Epithelial cell of esophagus (primary cell): ENCODE measurements around the gene MLXIP.
A peak's percentile ranks its signal among the peaks of the same experiment; 100 is the strongest.

ENCODE experiments used
- DNase-seq: peaks from one replicate; pipeline ENCODE4 v3.0.0; 2010; ENCODE audit warnings: low read depth
- H3K4me3 ChIP-seq: 2 replicates; pipeline ENCODE4 v1.5.1; 2011; ENCODE audit warnings: mild to moderate bottlenecking, low read length, control low read depth
- CTCF ChIP-seq: IDR thresholded peaks from 2 replicates; pipeline ENCODE4 v1.5.1; 2011; ENCODE audit warnings: low read depth, mild to moderate bottlenecking, low read length, control low read depth, inconsistent platforms; ENCODE audit not compliant: insufficient read depth; ENCODE audit errors: missing control alignments

The MLXIP gene

GRCh38 chr12:122093098-122093883 is 14.7 kb downstream of the MLXIP start:
- H3K4me3 ChIP-seq = no peak overlapping the region
- TF ChIP-seq CTCF = no peak
- no peak for DNase-seq

- no peak for TF ChIP-seq CTCF
- DNase-seq = no peak
- no peak overlapping the region for H3K4me3 ChIP-seq
Observed at GRCh38 chr12:122094137-122094734, 15.7 kb downstream of the MLXIP start.

- DNase-seq = no peak
- H3K4me3 ChIP-seq = no peak overlapping the region
- TF ChIP-seq CTCF = no peak
Observed at GRCh38 chr12:122094735-122095631, 16.4 kb downstream of the MLXIP start.

- no peak for DNase-seq
- TF ChIP-seq CTCF = no peak
- H3K4me3 ChIP-seq = no peak overlapping the region
Observed at GRCh38 chr12:122096014-122096413, 17.5 kb downstream of the MLXIP start.

GRCh38 chr12:122096591-122097149 is 18.1 kb downstream of the MLXIP start:
- TF ChIP-seq CTCF = peak; percentile 6
- peak; percentile 97 for DNase-seq
- peak overlapping the region; percentile 35 for H3K4me3 ChIP-seq

GRCh38 chr12:122097584-122097926 is 19.0 kb downstream of the MLXIP start:
- H3K4me3 ChIP-seq = no peak overlapping the region
- TF ChIP-seq CTCF = no peak
- DNase-seq = no peak
